ENCODE data around the gene CCNG2.
A peak's percentile ranks its signal among the peaks of the same experiment; 100 is the strongest.

The CCNG2 gene

GRCh38 chr4:77179519-77179918 lies 22.5 kb downstream of the CCNG2 start:
- no peak for DNase-seq

- DNase-seq, result no peak
Measured at GRCh38 chr4:77181720-77182119, 24.7 kb downstream of the CCNG2 start.

- DNase-seq, result no peak
Measured at GRCh38 chr4:77183777-77184420, 26.9 kb downstream of the CCNG2 start.

- no peak for DNase-seq
Measured at GRCh38 chr4:77184974-77185373, 28.0 kb downstream of the CCNG2 start.

- DNase-seq, result no peak
Measured at GRCh38 chr4:77185686-77186085, 28.7 kb downstream of the CCNG2 start.

GRCh38 chr4:77187322-77187721 lies 30.3 kb downstream of the CCNG2 start:
- DNase-seq, result no peak

- DNase-seq, result no peak
Measured at GRCh38 chr4:77188498-77189220, 31.7 kb downstream of the CCNG2 start.

GRCh38 chr4:77189412-77189811 lies 32.4 kb downstream of the CCNG2 start:
- no peak for DNase-seq

GRCh38 chr4:77190053-77190452 lies 33.0 kb downstream of the CCNG2 start:
- DNase-seq, result no peak

GRCh38 chr4:77193046-77193445 lies 36.0 kb downstream of the CCNG2 start:
- no peak for DNase-seq

- no peak for DNase-seq
Measured at GRCh38 chr4:77193511-77194102, 36.6 kb downstream of the CCNG2 start.

GRCh38 chr4:77194366-77194765 lies 37.4 kb downstream of the CCNG2 start:
- no peak for DNase-seq

- DNase-seq, result no peak
Measured at GRCh38 chr4:77194989-77195388, 38.0 kb downstream of the CCNG2 start.

- no peak for DNase-seq
Measured at GRCh38 chr4:77196866-77197265, 39.9 kb downstream of the CCNG2 start.

- DNase-seq, result no peak
Measured at GRCh38 chr4:77197361-77197760, 40.4 kb downstream of the CCNG2 start.

GRCh38 chr4:77197831-77198230 lies 40.8 kb downstream of the CCNG2 start:
- DNase-seq, result no peak

GRCh38 chr4:77199276-77199675 lies 42.3 kb downstream of the CCNG2 start:
- DNase-seq, result no peak

- no peak for DNase-seq
Measured at GRCh38 chr4:77199701-77200100, 42.7 kb downstream of the CCNG2 start.

- DNase-seq, result no peak
Measured at GRCh38 chr4:77201343-77201742, 44.3 kb downstream of the CCNG2 start.

GRCh38 chr4:77201857-77202256 lies 44.9 kb downstream of the CCNG2 start:
- DNase-seq, result no peak

GRCh38 chr4:77202491-77202890 lies 45.5 kb downstream of the CCNG2 start:
- DNase-seq, result peak; percentile 0

GRCh38 chr4:77203380-77204197 lies 46.6 kb downstream of the CCNG2 start:
- DNase-seq, result peak; percentile 17

- no peak for DNase-seq
Measured at GRCh38 chr4:77204621-77205020, 47.6 kb downstream of the CCNG2 start.
